Amniotic stem cell (primary cell): ENCODE data around the gene APMAP.

Experiments
- DNase-seq: peaks from one replicate; lab custom pipeline; 2025; lab: John Stamatoyannopoulos, UW

The APMAP gene

GRCh38 chr20:25024171-25024570 lies 31.6 kb upstream of the APMAP start:
- DNase-seq: no peak

- DNase-seq: no peak
Measured at GRCh38 chr20:25023356-25023755, 30.8 kb upstream of the APMAP start.

DNA sequence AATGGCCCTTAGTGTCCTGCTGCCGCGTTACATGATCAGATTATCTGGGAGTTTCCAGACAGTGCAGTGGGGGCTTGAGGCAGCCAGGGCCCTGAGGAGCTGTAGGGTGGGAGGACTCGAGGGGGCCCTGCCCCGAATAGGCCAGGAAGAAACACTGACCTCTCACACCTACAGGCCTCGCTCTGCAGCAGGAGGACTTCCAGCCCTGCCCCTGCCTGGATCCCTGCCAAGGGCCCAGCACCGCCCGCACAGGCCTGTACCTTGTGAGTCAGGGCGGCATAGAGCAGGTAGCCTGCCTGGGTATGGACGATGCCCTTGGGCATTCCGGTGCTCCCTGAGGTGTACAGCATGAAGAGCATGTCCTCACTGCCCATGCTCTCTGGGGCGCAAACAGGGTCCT lies 30.1 kb upstream of the APMAP start:
- DNase-seq: no peak

DNA sequence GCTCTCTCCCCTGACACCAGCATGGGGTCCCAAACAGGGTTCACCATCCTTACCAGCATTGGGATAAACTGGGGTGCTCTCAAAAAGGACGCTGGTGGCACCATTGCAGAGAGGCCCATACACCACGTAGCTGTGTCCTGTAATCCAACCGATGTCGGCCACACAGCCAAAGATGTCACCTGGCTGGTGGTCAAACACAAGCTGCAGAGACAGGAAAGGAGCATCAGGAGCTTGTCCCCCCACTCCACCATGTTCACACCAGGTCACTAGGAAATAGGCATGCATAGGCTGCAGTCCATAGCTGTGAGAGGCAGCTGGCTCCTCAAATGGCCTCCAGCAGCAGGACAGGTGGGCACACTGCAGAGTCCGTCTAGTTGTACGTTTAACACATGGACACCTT lies 28.8 kb upstream of the APMAP start:
- DNase-seq: no peak

DNA sequence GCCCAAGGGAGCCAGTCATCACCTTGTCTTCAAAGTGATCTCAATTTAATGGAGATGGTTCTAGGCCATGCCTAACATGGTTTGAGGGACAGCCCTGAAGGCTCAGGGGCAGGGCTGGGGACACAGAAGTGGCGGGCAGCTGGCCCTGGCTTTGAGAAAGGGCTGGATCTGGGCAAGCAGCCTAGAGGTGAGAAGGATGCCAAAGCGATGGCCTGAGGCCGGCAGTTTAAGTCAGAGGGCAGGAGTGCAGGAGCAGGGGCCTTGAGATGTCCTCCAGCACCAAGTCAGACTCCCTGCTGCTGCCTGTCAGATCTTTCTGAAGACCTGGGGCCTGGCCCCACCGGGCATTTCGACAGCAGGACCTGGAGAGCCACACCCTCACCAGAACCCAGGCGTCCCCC lies 28.4 kb upstream of the APMAP start:
- DNase-seq: no peak

GRCh38 chr20:25020345-25020744 lies 27.8 kb upstream of the APMAP start:
- no peak for DNase-seq

- no peak for DNase-seq
Measured at GRCh38 chr20:25019381-25020155, 27.0 kb upstream of the APMAP start.

DNA sequence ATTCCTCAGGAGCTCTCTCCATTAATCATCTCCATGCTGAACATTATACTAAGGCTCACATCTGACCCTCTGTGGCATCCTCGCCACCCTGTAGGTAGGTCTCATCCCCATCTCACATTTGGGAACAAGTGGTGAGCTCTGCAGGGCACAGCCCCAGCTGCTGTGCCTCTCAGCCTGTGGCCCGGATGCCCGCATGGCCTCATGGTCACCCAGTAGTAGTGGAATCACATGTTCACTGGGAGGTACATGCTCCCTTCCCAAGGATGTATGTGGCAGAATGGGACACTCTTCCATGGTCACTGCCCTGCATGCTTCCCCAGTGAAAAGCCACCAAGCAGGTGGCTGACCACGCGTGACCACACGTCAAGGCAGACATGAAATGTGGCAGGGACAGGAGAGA lies 26.3 kb upstream of the APMAP start:
- DNase-seq: no peak

GRCh38 chr20:25018425-25018824 lies 25.9 kb upstream of the APMAP start:
- DNase-seq: no peak

DNA sequence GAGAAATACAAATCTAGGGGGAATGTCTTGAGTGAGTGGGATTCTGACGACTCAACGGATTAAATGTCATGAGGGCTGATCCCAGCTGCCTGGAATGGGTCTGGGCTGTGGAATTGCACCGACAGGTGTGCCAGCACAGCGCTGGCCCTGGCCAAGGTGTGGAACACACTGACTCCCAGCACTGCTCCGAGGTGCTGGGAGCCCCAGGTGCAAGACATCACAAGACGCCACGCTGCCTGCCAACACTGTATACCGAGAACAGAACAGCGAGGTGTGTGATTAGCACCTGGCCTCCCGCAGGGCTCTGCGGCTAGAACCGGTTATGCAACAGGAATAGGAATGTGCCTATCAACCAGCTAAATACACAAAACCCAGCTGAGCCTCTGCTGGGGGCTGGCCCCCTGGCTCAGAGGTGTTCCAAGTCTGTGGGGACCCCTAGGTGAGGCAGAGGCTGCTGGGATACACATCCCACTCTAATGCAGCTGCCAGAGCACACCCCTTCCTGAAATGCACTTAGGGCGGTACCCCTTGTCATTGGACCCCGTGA lies 24.8 kb upstream of the APMAP start:
- DNase-seq: no peak

DNA sequence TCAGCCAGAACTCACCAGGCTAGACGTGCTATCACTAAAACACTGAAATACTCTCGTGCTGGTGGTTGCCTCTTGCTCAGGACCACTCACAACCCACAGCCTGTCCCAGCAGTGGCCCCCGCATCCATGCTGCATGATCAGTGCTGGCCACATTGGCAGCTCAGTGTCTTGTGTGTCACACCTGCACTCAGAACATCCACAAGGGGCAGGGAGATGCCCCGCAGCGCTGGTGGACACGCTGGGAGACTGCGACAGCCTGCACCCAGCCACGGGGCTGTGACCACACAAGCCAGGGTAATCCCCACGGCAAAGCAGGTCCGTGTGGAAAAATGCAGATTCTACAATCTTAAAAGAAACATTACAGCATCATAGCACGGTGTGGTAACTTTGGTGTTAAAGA lies 23.9 kb upstream of the APMAP start:
- DNase-seq: no peak

GRCh38 chr20:25015986-25016385 lies 23.4 kb upstream of the APMAP start:
- DNase-seq: no peak

DNA sequence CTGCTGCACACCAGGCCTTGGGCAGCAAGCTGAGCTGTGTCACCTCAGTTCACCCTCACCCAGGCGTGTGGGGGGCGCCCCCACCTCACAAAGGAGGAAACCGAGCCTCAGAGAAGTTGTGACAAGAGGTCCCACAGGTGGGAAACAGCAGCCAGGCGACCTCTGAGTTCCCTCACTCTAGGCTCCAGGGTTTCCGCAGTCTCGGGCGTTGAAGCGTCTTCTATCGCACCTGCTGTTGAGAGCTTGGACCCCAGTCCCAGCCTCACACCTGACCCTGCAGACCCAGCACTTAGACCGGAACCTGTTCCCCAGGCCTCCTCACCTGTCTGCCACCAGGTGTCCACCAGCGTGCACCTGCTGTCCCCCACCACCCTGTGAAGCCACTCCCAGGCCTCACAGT lies 22.3 kb upstream of the APMAP start:
- no peak for DNase-seq

- no peak for DNase-seq
Measured at GRCh38 chr20:25013478-25014380, 21.2 kb upstream of the APMAP start.

DNA sequence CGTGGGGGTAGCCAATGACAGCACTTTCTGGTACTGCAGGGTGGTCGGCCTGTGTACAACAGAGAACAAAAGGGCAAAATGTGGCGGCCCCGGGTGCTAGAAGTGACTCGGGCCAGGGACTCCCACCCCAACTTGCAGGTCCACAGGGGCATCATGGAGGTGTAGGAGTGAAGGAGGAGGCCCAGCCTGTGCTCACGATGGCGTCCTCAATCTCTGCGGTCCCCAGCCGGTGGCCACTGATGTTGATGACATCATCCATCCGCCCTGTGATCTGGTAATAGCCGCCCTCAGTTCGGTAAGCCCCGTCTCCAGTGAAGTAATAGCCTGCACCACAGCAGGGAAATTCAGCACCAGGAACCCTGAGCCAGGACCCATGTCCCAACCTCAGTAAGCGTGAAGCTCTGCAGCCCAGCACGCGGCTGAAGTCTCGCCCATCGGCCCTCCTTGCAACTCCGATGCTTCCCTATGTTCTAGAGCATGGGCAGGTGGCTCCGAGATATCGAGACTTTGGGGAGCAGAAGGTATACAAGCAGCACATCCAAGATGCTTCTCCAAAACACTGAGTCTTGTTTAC lies 20.2 kb upstream of the APMAP start:
- no peak for DNase-seq

- DNase-seq: no peak
Measured at GRCh38 chr20:25011831-25012241, 19.3 kb upstream of the APMAP start.

- no peak for DNase-seq
Measured at GRCh38 chr20:25011261-25011660, 18.7 kb upstream of the APMAP start.

DNA sequence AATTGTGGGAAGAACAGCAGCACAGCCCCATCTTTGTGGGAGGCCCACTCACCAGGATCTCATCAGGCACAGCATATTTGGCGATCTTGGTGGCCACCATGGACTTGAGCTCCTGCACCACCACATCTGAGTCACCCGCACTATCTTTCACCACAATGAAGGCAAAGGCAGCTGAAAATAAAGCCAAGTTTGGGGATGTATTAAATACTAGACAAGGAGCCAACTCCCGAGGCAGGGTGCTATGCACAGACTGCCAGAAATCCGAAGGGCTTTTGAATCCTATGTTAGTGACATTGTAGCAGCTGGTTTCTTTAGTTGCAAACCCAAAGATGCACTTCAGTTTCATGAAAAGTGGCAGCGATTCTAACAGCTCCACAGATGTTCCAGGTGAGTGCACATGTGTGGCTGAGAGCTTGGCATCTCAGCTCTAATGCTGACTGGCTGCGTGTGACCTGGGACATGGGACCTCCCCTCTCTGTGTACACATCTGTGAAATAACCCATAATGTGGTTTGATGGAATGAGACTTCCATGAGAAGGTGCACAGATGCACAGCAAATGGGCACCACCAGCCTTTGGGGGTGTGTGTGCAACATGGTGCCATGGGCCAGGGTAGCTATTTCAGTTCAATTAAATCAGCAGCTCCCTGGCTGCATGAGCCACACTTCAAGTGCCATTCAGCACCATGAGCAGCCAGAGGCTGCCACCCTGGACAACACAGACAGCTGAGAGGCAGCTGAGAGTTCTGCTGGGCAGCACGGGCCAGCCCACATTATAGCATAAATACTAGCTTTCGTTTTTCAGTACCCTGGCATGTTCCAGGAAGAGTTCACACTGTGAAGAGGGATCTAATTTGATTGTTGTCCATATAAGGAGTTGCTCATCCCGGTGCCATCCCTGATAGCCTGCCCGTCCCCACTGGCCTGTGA lies 16.9 kb upstream of the APMAP start:
- DNase-seq: no peak

DNA sequence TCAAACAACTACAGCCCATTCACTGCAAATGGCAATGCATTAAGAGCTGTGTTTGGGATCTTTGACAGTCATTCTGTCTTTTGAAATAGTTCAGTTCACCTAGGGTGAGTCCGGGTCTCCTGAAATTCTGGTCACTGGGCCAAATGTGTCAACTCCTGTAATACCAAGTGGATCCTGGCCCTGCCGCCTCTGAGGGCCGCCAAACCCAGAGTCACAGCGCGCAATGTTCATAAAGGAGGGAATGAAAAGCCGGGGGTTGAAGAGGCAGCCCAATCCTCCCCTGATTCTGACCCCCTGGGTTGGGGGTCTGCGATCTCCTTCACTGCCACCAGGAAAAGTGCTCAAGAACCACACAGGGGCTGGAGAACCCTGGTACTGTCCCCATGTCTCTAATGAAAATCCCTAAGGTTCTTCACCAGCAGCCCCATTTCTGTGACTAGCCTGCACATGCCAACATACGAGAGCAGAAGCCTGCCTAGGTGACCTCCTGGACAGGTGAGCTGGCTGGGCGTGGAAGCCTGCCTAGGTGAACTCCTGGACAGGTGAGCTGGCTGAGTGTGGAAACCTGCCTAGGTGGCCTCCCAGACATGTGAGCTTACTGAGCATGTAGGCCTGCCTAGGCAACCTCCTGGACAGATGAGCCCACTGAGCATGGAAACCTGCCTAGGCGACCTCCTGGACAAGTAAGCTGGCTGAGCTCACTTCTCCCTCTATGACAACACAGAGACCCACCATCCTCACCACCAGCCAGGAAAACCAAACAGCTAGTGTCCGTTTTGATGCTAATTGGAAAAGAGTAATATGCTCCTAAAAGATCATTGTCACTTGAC lies 16.1 kb upstream of the APMAP start:
- DNase-seq: no peak

DNA sequence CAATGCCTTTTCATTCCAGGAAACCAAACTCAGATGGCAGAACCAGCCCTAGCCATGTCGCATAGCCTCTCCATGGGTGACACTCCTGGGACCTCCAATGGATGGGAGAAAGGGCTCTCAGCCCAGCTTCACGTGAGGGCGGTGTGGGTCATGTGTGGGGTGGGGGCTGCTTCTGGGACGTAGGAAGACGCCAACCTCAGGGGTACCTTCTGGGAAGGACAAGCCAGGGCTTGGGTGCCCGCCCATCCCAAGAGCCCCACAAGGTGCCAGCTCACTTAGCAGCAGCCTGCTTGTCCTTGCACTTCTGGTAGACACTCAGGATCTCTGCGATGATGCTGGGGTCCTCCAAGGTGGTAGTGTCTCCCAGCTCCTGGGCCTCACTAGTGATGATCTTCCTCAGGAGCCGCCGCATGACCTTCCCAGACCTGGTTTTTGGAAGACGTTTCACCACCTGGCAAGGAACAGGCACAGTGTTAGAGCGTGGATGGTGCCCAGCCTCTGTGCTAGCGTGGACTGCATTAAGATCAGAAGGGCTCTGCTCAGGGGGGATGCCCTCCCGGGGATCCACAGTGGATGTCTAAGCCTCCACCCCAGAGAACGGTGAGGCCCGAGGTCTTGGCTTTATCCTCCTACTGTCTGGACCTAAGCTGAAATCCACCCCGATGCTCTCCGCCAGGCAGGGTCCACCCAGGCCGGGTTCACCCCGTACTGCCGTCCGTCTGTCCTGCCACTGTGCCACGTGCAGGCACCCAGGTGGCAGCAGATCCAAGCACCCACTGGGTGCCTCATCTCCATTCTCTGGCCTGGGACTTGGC lies 15.1 kb upstream of the APMAP start:
- no peak for DNase-seq
